ENCODE data around the gene STX5.
"Not testable (repeated sequence)": the region's sequence is repeated elsewhere in the genome, so short reads cannot be mapped to it uniquely, and the experiment has no call there.

The STX5 gene

GRCh38 chr11:62854013-62854824, 22.4 kb upstream of the STX5 start:
- DNase-seq, result peak; percentile 25

- DNase-seq, result no peak
These were observed 21.6 kb upstream of the STX5 start for GRCh38 chr11:62853279-62853965.

GRCh38 chr11:62852523-62853188, 20.8 kb upstream of the STX5 start:
- DNase-seq, result no peak

GRCh38 chr11:62851807-62852522, 20.1 kb upstream of the STX5 start:
- DNase-seq, result no peak

- DNase-seq, result no peak
These were observed 19.3 kb upstream of the STX5 start for GRCh38 chr11:62850911-62851806.

GRCh38 chr11:62847767-62848314, 16.0 kb upstream of the STX5 start:
- DNase-seq, result no peak

- DNase-seq, result no peak
These were observed 14.3 kb upstream of the STX5 start for GRCh38 chr11:62846177-62846576.

GRCh38 chr11:62844154-62844553, 12.3 kb upstream of the STX5 start:
- no peak for DNase-seq

- no peak for DNase-seq
These were observed 11.6 kb upstream of the STX5 start for GRCh38 chr11:62843466-62843865.

GRCh38 chr11:62842891-62843290, 11.0 kb upstream of the STX5 start:
- DNase-seq, result not testable (repeated sequence)

- DNase-seq, result peak; percentile 26
These were observed 10.4 kb upstream of the STX5 start for GRCh38 chr11:62842171-62842741.

GRCh38 chr11:62841361-62842170, 9.7 kb upstream of the STX5 start:
- peak; percentile 98 for DNase-seq

- peak; percentile 93 for DNase-seq
These were observed 9.0 kb upstream of the STX5 start for GRCh38 chr11:62840721-62841360.

- DNase-seq, result peak; percentile 97
These were observed 7.4 kb upstream of the STX5 start, which contains the start of gene WDR74 for GRCh38 chr11:62839050-62839945. Gene WDR74, minus strand, starts transcription at chr11:62839590. Its CDS starts 20 bp downstream, at chr11:62839570.

- no peak for DNase-seq
These were observed 3.5 kb upstream of the STX5 start for GRCh38 chr11:62835336-62835735.

- peak; percentile 23 for DNase-seq
These were observed 734 bp upstream of the STX5 start, which contains the start of gene TEX54 for GRCh38 chr11:62832336-62833234. Gene TEX54, minus strand, starts transcription at chr11:62832841.

GRCh38 chr11:62830904-62831519, 839 bp downstream of the STX5 start:
- no peak for DNase-seq

All from suppressor macrophage treated with lipopolysaccharide for 4 hours (primary cell).